NCI-H187 (cell line): ENCODE measurements around the gene SPATA31D3.
"Not testable (repeated sequence)": the region's sequence is repeated elsewhere in the genome, so short reads cannot be mapped to it uniquely, and the experiment has no call there.

ENCODE experiments used
- DNase-seq, 2 experiments: peaks; one replicate each; lab custom pipeline; 2025; lab: John Stamatoyannopoulos, UW

The SPATA31D3 gene

DNA sequence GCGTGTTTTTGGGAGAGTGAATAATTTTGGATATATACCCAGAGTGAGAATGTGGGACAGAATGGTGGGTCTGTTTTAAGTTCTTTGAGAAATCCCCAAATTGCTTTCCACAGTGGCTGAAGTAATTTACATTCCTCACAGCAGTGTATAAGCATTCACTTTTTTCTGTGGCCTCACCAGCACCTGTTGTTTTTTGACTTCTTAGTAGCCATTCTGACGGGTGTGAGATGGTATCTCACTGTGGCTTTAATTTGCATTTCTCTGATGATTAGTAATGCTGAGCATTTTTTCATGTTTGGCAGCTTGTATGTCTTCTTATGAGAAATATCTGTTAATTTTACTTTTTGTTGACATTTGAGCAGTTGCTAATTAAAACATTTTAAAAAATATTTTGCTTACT lies 35.9 kb downstream of the SPATA31D3 start:
- no peak for DNase-seq

DNA sequence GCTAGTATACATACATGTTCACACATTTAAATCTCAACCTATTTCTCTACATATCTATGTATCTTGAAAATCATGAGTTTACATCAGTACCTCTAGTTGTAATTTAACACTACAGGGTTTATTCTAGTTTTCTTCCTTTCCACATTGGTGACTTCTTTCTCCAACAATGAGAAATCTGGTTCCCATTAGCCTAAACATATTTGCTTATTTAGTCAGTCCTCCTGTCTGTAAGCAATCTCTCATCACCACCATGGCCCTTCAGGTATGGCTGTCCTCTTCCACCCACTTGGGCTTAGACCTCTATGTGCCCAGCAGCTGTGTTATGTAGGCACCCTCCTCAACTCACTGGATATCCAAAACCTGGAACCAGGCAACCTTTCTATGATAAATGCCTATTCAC lies 37.3 kb downstream of the SPATA31D3 start:
- DNase-seq = no peak

GRCh38 chr9:81981883-81982282 lies 38.6 kb downstream of the SPATA31D3 start:
- no peak for DNase-seq

GRCh38 chr9:81984928-81985327 lies 41.6 kb downstream of the SPATA31D3 start:
- no peak for DNase-seq

- DNase-seq = no peak
Measured at GRCh38 chr9:81986051-81986450, 42.8 kb downstream of the SPATA31D3 start.

DNA sequence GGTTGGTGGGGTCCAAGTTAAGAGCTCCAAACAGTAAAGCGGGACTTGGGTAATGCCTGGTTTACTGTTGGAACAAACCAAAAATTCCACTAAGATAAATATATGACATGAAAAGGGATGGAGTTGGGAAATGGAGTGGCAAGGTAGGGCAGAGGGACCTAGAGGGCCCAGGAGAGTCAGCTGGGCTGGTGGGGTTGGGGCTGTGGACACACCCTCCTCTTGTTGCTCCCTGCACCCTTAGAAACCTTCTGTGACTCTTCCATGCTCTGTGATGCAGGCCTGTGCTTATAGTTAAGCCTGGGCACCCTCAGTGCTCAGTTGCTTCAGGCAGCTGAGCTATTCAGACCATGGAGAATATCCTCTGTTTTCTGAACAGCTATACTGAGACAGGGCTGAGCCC lies 45.2 kb downstream of the SPATA31D3 start, which contains the start of gene SPATA31D1:
SPATA31D1 (plus strand) TSS at position 301 of the 400 bp plus-strand sequence; CDS start at position 348, 47 bp downstream.
- DNase-seq = not testable (repeated sequence)

DNA sequence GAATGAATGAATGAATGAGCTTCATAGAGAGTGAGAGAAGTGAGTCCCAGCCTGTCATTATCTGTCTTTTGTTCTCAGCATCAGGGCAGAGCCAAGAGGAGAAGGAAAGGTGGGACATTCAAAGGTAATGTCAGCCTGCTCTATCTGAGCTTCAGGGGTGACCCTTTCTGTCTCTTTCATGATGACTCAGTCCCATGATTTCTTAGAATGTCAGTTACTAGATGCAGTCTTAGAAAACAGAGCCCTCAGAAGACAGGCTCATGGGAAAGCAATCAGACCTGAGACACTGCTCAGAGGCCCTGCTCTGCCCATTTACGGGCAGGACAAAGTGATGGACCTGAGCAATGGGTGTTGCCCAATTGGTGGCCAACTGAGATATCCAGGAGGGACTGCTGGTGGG lies 46.4 kb downstream of the SPATA31D3 start:
- DNase-seq = no peak

DNA sequence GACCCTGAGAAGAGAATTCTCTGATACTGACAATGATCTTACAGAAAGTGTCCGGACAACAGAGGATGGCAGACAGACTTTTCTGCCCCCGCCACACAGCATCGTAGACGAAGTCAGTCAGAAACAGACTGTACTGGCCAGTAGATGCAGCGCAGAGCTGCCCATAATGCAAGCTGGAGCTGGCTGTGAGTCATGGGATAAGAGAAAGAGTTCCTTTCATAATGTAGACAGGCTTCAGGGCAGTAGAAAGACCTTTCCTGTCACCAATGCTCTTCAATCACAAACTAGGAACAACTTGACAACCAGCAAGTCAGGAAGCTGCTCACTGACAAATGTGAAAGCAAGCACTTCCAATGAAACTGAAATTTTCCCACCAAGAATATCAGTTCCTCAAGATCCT lies 50.4 kb downstream of the SPATA31D3 start:
- no peak for DNase-seq
